Measurements from ENCODE around the gene BMP7.

BMP7 gene

DNA sequence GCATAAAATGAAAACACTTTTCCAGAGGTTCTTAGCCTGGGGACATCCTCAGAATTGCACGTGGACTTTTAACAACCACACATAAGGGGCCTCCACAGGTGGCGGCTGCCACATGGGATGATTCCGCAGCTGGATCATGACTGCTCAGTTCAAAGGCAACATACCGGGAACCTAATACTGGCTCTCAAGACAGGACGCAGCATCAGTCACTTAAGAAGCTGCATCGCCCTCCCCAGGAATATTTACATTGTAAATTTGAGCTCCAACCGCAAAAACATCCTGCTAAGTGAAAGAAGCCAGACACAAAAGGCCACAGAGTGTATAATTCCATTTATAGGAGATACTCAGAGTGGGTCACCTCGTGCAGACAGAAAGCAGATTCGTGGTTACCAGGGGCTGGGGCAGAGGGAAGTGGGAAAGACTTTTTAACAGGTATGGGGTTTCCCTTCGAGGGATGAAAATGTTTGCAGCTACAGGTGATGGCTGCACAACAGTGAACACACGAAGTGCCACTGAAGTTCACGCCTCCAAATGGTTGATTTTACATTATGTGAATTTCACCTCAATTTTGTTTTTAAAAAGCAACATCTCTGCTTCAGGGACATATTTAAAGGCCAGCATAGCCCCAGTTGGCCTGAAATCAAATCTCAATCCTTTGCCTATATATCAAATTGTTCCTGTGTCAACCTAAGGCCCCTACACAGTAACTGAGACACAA lies 141.5 kb downstream of the BMP7 start:
- DNase-seq (ENCODE audit: low read depth in 3 of 3): no peak

GRCh38 chr20:57124366-57124765 lies 142.1 kb downstream of the BMP7 start:
- no peak for DNase-seq (ENCODE audit: low read depth in 3 of 3)

GRCh38 chr20:57123504-57123903 lies 142.9 kb downstream of the BMP7 start:
- DNase-seq (ENCODE audit: low read depth in 3 of 3): no peak

- DNase-seq (ENCODE audit: low read depth in 3 of 3): no peak
These were observed 143.6 kb downstream of the BMP7 start for GRCh38 chr20:57122536-57123489.

DNA sequence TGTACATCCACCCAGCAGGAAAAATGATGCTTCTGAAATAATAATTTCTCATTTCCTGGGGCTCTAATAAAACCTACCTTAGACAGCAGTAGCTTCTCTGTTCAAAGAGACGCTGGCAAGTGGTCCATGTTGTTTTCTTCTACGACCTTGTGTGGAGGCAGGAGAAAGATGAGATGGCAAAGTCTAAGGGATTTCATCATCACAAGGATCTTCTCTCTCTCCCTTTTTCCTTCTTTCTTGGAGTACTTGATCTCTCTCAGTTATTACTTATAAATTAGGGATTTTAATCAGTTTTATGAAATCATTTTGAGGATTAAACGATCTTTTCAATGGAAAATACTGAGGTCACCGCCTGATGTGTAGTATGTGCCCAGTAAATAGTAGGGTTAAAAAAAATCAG lies 147.5 kb downstream of the BMP7 start:
- DNase-seq (ENCODE audit: low read depth in 3 of 3): no peak

Measured in stimulated activated CD4-positive, alpha-beta T cell treated with anti-CD3 and anti-CD28 coated beads, TNF-alpha, amount 100 ng/mL, for 48 hours (primary cell).